ENCODE measurements around the gene CHI3L1. TPM values are rescaled to one million over a fixed set of nuclear protein-coding genes. Genes with fewer than 3 reads are reported as not detected.

Gene CHI3L1
- total RNA-seq, 1 donor from 2014 or later: not detected

DNA sequence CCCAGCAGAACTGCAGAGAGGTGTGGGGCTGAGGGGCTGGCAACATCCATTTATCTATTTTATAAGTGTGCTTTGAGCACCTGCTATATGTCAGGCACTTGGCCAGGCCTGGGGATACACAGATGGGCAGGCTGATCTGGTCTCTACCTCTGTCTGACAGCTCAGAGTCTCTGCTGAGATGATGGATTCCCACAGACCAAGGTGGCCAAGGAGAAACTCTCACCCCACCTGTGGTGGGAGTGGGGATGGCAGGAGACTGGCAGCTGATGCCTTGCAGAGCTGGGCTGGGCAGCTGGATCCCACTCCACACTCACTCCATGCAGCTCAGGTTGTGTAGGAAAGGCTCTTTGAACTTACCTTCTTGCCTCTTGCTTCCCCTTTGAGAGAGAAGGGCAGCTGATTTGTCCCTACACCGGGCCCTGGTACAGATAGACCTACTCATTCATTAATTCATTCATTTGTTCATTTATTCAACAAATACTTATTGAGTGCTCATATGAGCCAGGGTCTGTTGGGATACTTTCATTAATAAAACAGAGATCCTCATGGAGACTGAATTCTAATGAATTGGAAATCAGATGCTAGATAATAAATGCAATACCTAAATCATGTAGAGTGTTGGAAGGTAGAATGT, 50.0 kb downstream of the CHI3L1 start:
- Mint-ChIP-seq H3K36me3 (ENCODE audit: insufficient read depth) (no peaks in the 10 kb centered on the region), H3K9me3 (ENCODE audit: low read depth) (no peaks in the 10 kb centered on the region), H3K4me3 (ENCODE audit: low read depth) (no peak overlapping the region), H3K27me3 (peaks cover 16% of the 10 kb centered on the region), H3K4me1 (ENCODE audit: low read depth) (peaks cover 5% of the 10 kb centered on the region), H3K27ac (no peak overlapping the region)
- no peak for DNase-seq (ENCODE audit: low spot score, unreplicated experiment)
- peak; percentile 25 for TF ChIP-seq CTCF (IDR thresholded peaks at IDR 0.05; ENCODE audit: unreplicated experiment)

DNA sequence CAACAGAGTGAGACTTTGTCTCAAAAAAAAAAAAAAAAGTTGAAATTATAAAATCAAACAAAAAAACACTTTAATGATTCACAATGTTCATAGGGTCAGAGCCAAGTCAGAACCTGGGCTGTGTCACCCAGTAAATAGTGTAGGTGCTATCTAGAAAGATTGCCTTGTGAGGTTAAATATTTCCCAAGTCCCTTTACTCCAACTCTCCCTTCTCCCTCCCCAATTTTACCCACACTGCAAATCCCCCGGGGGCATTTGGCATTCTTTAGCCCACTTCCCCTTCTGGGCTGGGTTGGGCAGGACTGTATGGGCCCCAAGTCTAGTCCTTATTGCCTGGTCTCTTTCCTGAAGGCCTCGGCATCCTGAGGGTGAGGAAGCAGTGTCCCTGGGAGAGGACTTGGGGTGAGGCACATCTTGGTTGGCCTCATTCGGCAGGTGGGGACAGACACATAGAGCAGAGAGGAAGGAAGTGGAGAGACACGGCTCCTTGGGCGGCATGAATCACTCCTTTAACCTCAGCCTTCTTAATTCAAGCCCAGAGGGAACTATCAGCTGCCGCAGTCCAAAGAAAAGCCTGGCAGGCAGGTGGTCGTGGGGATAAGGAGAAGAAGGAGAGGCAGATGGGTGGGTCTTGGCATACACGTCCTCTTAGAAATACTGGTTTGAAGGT, 50.7 kb downstream of the CHI3L1 start:
- no peak for DNase-seq (ENCODE audit: low spot score, unreplicated experiment)
- no peak overlapping the region for H3K4me3 Mint-ChIP-seq (ENCODE audit: low read depth)
- H3K27ac Mint-ChIP-seq: no peak overlapping the region
- H3K36me3 Mint-ChIP-seq (ENCODE audit: insufficient read depth): no peaks in the 10 kb centered on the region
- H3K4me1 Mint-ChIP-seq (ENCODE audit: low read depth): peaks cover 3% of the 10 kb centered on the region
- no peaks in the 10 kb centered on the region for H3K9me3 Mint-ChIP-seq (ENCODE audit: low read depth)
- TF ChIP-seq CTCF (IDR thresholded peaks at IDR 0.05; ENCODE audit: unreplicated experiment): no peak
- H3K27me3 Mint-ChIP-seq: peaks cover 20% of the 10 kb centered on the region

- no peak for TF ChIP-seq CTCF (IDR thresholded peaks at IDR 0.05; ENCODE audit: unreplicated experiment)
- H3K27me3 Mint-ChIP-seq: peaks cover 32% of the 10 kb centered on the region
- H3K4me3 Mint-ChIP-seq (ENCODE audit: low read depth): no peak overlapping the region
- no peak for DNase-seq (ENCODE audit: low spot score, unreplicated experiment)
- H3K36me3 Mint-ChIP-seq (ENCODE audit: insufficient read depth): no peaks in the 10 kb centered on the region
- no peak overlapping the region for H3K27ac Mint-ChIP-seq
- H3K4me1 Mint-ChIP-seq (ENCODE audit: low read depth): peaks cover 2% of the 10 kb centered on the region
- H3K9me3 Mint-ChIP-seq (ENCODE audit: low read depth): no peaks in the 10 kb centered on the region
These were observed 52.4 kb downstream of the CHI3L1 start for GRCh38 chr1:203133970-203134725.

DNA sequence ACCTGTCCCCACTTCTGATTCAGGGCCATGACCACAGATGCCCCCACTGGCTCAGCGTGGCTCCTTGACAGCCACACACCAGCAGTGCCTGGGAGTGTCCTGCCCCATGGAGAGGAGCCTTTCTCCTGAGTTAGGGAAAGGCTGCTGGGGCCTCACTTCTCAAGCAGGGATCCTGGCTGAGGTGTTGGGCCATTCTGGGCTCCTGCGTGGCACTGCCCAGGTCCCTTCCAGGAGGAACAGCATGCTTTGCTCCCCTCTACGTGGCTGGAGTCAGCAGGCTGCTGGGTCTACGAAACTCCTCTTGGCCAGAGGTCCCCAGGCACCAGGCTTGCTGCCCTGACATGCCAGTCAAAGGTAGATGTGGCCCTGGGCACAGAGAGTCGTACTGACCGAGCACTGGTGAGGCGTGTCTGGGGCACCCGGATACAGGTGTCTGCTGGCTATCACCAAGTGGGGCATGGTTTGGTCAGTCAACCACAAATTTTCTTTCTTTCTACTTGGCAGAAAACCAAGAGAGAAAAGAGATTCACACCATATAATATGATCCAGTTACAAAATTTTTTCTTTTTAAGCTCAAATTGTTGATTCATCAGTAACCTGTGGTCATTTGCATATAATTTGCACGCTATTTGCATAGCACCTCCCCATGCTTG, 54.8 kb downstream of the CHI3L1 start:
- H3K36me3 Mint-ChIP-seq (ENCODE audit: insufficient read depth): no peaks in the 10 kb centered on the region
- peaks cover 47% of the 10 kb centered on the region for H3K27me3 Mint-ChIP-seq
- no peak overlapping the region for H3K27ac Mint-ChIP-seq
- H3K4me1 Mint-ChIP-seq (ENCODE audit: low read depth): peaks cover 12% of the 10 kb centered on the region
- DNase-seq (ENCODE audit: low spot score, unreplicated experiment): no peak
- no peaks in the 10 kb centered on the region for H3K9me3 Mint-ChIP-seq (ENCODE audit: low read depth)
- no peak overlapping the region for H3K4me3 Mint-ChIP-seq (ENCODE audit: low read depth)
- TF ChIP-seq CTCF (IDR thresholded peaks at IDR 0.05; ENCODE audit: unreplicated experiment): no peak

DNA sequence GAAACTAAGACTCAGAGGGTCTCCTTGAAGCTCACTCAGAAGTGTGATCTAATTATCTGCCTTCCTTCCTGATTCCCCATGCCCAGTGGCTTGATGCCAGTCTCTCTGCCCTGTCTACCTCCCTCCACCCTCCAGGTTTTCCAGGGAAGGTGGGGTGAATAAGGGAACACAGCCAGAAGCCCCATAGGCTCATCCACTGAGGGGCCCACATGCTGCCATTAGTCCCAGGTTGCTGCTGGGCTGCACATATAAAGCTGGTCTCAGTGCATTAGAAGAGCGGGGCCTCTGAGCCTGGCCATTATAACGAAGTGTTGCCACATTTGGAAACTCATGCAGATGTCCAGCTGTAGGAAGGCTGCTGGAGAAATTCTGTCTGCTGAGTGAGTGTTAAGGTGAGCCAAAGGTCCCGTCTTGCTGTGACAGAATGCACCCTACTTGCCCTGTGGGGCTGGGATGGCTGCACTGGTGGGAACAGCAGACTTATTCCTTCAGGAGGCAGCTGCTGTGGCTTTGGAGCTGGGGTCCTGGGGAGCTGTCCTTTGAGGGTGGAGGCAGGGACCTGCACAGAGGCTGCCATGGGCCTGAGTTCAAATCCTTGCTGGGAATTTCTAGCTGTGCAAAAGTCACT, 56.0 kb downstream of the CHI3L1 start:
- TF ChIP-seq CTCF (IDR thresholded peaks at IDR 0.05; ENCODE audit: unreplicated experiment): no peak
- no peak for DNase-seq (ENCODE audit: low spot score, unreplicated experiment)

More for the DNA sequence above, 56.0 kb downstream of the CHI3L1 start:
- Mint-ChIP-seq H3K9me3 (ENCODE audit: low read depth) (no peaks in the 10 kb centered on the region), H3K36me3 (ENCODE audit: insufficient read depth) (no peaks in the 10 kb centered on the region), H3K27ac (no peak overlapping the region), H3K4me1 (ENCODE audit: low read depth) (peaks cover 10% of the 10 kb centered on the region), H3K27me3 (peaks cover 59% of the 10 kb centered on the region), H3K4me3 (ENCODE audit: low read depth) (no peak overlapping the region)
